Measurements from ENCODE around the gene DLG1. TPM values are rescaled to one million over a fixed set of nuclear protein-coding genes. Genes with fewer than 3 reads are reported as not detected.
A peak's percentile ranks its signal among the peaks of the same experiment; 100 is the strongest.

The DLG1 gene
- total and polyA plus RNA-seq, 2 of the 4 experiments (the other 2 are of a cell fraction), result 21.2 to 57.7 TPM

DNA sequence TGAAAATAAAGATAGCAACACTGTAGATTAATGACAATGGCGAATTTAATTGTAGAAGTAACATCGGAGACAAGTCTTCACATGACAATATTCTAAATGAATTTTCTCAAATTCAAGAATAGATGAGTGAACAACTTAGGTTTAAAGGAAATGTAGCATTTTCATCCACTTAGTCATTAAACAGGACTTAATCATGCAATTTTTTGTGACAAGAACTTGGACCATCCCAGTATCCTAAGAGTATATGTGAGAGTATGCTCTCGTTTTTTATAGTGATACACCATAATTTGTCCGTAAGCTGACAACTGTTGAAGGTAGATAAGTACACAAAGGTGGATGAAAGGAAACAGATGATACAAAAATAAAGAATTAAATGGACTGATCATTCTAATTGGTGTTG lies 81.5 kb downstream of the DLG1 start:
- H3K9me3 ChIP-seq (ENCODE audit: control insufficient read depth, insufficient read depth, low read length), result no peaks in the 10 kb centered on the region
- dilution Hi-C loops (cut with HindIII; ENCODE audit: low sequenced_read_pairs, unreplicated experiment), result no loop called here
- no peak overlapping the region for H3K14ac ChIP-seq (replicated peaks; ENCODE audit: low read depth, low read length)
- H3K4me2 ChIP-seq (ENCODE audit: low read depth, low read length), result peak overlapping the region; percentile 68; the same call in 1 of the 2 replicates
- H2BK15ac ChIP-seq (ENCODE audit: low read depth, low read length), result no peak overlapping the region
- TF ChIP-seq, protein P1, sequence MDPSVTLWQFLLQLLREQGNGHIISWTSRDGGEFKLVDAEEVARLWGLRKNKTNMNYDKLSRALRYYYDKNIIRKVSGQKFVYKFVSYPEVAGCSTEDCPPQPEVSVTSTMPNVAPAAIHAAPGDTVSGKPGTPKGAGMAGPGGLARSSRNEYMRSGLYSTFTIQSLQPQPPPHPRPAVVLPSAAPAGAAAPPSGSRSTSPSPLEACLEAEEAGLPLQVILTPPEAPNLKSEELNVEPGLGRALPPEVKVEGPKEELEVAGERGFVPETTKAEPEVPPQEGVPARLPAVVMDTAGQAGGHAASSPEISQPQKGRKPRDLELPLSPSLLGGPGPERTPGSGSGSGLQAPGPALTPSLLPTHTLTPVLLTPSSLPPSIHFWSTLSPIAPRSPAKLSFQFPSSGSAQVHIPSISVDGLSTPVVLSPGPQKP (IDR thresholded peaks at IDR 0.05; ENCODE audit: borderline replicate concordance, low read depth, low read length), result no peak
- TF ChIP-seq MAZ (IDR thresholded peaks at IDR 0.05; ENCODE audit: borderline replicate concordance, low read depth, low read length) (no peak), MAFK (IDR thresholded peaks at IDR 0.05; ENCODE audit: low read depth, low read length) (no peak)
- TF ChIP-seq, protein P2, sequence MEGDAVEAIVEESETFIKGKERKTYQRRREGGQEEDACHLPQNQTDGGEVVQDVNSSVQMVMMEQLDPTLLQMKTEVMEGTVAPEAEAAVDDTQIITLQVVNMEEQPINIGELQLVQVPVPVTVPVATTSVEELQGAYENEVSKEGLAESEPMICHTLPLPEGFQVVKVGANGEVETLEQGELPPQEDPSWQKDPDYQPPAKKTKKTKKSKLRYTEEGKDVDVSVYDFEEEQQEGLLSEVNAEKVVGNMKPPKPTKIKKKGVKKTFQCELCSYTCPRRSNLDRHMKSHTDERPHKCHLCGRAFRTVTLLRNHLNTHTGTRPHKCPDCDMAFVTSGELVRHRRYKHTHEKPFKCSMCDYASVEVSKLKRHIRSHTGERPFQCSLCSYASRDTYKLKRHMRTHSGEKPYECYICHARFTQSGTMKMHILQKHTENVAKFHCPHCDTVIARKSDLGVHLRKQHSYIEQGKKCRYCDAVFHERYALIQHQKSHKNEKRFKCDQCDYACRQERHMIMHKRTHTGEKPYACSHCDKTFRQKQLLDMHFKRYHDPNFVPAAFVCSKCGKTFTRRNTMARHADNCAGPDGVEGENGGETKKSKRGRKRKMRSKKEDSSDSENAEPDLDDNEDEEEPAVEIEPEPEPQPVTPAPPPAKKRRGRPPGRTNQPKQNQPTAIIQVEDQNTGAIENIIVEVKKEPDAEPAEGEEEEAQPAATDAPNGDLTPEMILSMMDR (conservative IDR thresholded peaks at IDR 0.05; ENCODE audit: low read depth, low read length), result no peak
- H3K27me3 ChIP-seq (ENCODE audit: control insufficient read depth, insufficient read depth, low read length), result no peaks in the 10 kb centered on the region
- H4K20me1 ChIP-seq (ENCODE audit: insufficient read depth, low read length), result peaks cover 29% of the 10 kb centered on the region
- in situ Hi-C loops (cut with MboI; ENCODE audit: low sequenced_read_pairs), result no loop called here
- POLR2A ChIA-PET (ENCODE audit: unreplicated experiment), result no interaction called here
- H3K4me1 ChIP-seq (ENCODE audit: control insufficient read depth, insufficient read depth, low read length), result peaks cover 6% of the 10 kb centered on the region
- H3K9ac ChIP-seq (ENCODE audit: low read depth, low read length), result no peak overlapping the region
- no peak overlapping the region for H2AK5ac ChIP-seq (ENCODE audit: low read depth, low read length)
- no peak overlapping the region for H3K27ac ChIP-seq (ENCODE audit: insufficient read depth, low read length)
- intact Hi-C loops (cut with micrococcal nuclease), result no loop called here
- no peak overlapping the region for H2AK9ac ChIP-seq (replicated peaks; ENCODE audit: low read depth, low read length, poor library complexity)
- H4K5ac ChIP-seq (ENCODE audit: low read depth, low read length), result no peak overlapping the region
- no peak overlapping the region for H3K56ac ChIP-seq (ENCODE audit: extremely low read depth, insufficient read depth, low read length)
- H4K8ac ChIP-seq (ENCODE audit: low read depth in 2 of 2, low read length in 2 of 2), result no peak overlapping the region
- no peak overlapping the region for H2BK20ac ChIP-seq (ENCODE audit: low read depth, low read length)
- H3K23ac ChIP-seq (ENCODE audit: low read depth, low read length), result no peak overlapping the region
- DNase-seq, result peak; percentile 54
- peaks cover 4% of the 10 kb centered on the region; the same call in 1 of the 2 replicates for H3K9me1 ChIP-seq (ENCODE audit: insufficient read depth, low read length)
- BruUV-seq (replicated peaks), result no TSS peak
- CTCF ChIA-PET, result interaction anchor here (0.7 kb wide), 1 partner anchor 12 kb away, joined by 3 read pairs; no protein-coding TSS in a partner anchor
- no peak overlapping the region for H2BK120ac ChIP-seq (ENCODE audit: low read depth, low read length)
- no peak overlapping the region for H3K4me3 ChIP-seq (ENCODE audit: insufficient read depth, low read depth, low read length)
- peaks cover 13 to 59% of the 10 kb centered on the region in 2 experiments for H3K79me1 ChIP-seq (ENCODE audit: low read depth in 1 of 2, low read length in 2 of 2)
- peak; percentile 33 for ATAC-seq (ENCODE audit: low read depth)
- WGBS, 2 experiments (ENCODE audit: extremely low coverage in 2 of 2, insufficient read length in 1 of 2), result no CpG with 5 or more reads among the region's 4 CpGs
- H3K36me3 ChIP-seq (ENCODE audit: control insufficient read depth, insufficient read depth, low read length), result peaks cover 2% of the 10 kb centered on the region; the same call in 1 of the 2 replicates
- H3K18ac ChIP-seq (ENCODE audit: low read depth, low read length), result no peak overlapping the region
- H2AFZ ChIP-seq (replicated peaks; ENCODE audit: low read length, poor library complexity), result no peak overlapping the region
- H4K91ac ChIP-seq (ENCODE audit: insufficient read depth, low read depth, low read length), result no peak overlapping the region
- H3K4ac ChIP-seq (ENCODE audit: low read depth, low read length), result no peak overlapping the region
- no peak overlapping the region for H2BK5ac ChIP-seq (ENCODE audit: low read depth, low read length, poor library complexity, severe bottlenecking)

Data from IMR-90 (cell line).